Loucy (cell line): ENCODE data around the gene SNAPC3.

Source experiments
- EZH2phosphoT487 ChIP-seq: fragments of 200-600 bp; IDR thresholded peaks from 2 replicates; pipeline ENCODE4 v1.6.1; 2018; ENCODE audit warnings: antibody characterized with exemption, mild to moderate bottlenecking, moderate library complexity, borderline replicate concordance
- TF ChIP-seq, protein P1 (sequence below): fragments of 200-600 bp; sonication (generic); conservative IDR thresholded peaks from 2 replicates; pipeline ENCODE4 v1.5.1; 2014; ENCODE audit warnings: mild to moderate bottlenecking, antibody characterized with exemption, low read length

DNA sequence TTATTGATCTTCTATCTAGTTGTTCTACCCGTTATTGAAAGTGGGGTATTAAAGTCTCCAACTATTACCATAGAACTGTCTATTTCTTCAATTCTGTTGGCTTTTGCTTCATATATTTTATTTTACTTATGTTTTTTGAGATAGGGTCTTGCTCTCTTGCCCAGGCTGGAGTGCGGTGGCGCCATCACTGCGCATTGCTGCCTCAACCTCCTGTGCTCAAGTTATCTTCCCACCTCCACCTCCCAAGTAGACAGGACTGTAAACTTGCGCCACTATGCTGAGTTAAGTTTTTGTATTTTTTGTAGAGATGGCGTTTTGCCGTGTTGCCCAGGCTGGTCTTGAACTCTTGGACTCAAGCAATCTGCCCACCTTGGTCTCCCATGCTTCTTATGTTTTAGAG, 16.2 kb downstream of the SNAPC3 start:
- TF ChIP-seq, protein P1, sequence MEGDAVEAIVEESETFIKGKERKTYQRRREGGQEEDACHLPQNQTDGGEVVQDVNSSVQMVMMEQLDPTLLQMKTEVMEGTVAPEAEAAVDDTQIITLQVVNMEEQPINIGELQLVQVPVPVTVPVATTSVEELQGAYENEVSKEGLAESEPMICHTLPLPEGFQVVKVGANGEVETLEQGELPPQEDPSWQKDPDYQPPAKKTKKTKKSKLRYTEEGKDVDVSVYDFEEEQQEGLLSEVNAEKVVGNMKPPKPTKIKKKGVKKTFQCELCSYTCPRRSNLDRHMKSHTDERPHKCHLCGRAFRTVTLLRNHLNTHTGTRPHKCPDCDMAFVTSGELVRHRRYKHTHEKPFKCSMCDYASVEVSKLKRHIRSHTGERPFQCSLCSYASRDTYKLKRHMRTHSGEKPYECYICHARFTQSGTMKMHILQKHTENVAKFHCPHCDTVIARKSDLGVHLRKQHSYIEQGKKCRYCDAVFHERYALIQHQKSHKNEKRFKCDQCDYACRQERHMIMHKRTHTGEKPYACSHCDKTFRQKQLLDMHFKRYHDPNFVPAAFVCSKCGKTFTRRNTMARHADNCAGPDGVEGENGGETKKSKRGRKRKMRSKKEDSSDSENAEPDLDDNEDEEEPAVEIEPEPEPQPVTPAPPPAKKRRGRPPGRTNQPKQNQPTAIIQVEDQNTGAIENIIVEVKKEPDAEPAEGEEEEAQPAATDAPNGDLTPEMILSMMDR = no peak
- no peak for TF ChIP-seq EZH2phosphoT487
